ENCODE results near the gene LBH. TPM values are rescaled to one million over a fixed set of nuclear protein-coding genes. Genes with fewer than 3 reads are reported as not detected.

LBH gene
- total and polyA plus RNA-seq, 2 of the 13 experiments (the other 11 are each of a cell fraction or from before 2014, with no cell fraction given) = 0.09 to 0.25 TPM

DNA sequence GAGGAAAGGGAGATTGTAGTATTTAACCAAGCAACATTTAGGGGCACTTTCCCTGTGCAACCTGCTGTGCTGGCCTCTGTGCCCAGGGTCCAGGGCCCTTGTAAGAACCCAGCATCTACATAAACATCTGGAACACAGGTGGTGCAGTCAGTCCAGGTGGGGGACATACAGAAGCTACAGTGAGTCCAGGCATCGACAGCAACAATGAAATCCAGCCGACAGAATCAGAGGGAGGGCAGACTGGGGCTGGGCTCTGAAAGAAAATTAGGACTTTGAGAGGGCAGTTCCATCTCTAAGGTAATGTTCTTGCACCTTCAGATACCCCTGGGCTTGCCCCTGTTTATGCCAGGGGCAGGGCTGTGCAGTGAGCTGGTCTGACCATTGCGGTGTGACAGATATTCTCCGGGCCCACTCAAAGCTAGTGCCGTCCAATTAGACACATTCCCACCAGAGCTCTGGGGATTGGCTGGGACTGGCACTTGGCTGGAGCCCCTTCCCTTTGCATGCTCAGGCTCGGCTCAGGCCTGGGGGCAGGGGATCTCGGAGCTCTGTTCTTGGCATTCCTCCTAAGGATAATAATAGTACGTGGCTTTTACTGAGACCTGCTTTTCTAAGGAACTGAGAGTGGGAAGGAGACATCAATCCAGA is 5.4 kb downstream of the LBH start:
- Histone ChIP-seq H3K9ac (ENCODE audit: insufficient read depth, low read depth, low read length) (no peak overlapping the region), H3K4me1 (ENCODE audit: insufficient read depth, low read length) (no peaks in the 10 kb centered on the region), H2AFZ (ENCODE audit: low read length) (no peak overlapping the region), H3K27ac (ENCODE audit: extremely low read length, insufficient read depth, low read length) (no peak overlapping the region), H3K79me2 (ENCODE audit: insufficient read depth, low read length) (no peaks in the 10 kb centered on the region), H3K36me3 (replicated peaks in 1 of 2; ENCODE audit: control insufficient read depth in 1 of 2, insufficient read depth in 2 of 2, low read length in 2 of 2) (no peaks in the 10 kb centered on the region), H3K4me3 (replicated peaks in 1 of 3; ENCODE audit: insufficient read depth in 1 of 3, low read depth in 2 of 3, low read length in 3 of 3) (no peak overlapping the region), H3K27me3 (ENCODE audit: control insufficient read depth in 1 of 2, insufficient read depth in 2 of 2, low read length in 2 of 2) (peaks cover 24 to 71% of the 10 kb centered on the region in 2 experiments), H4K20me1 (ENCODE audit: insufficient read depth, low read length) (no peaks in the 10 kb centered on the region), H3K9me3 (ENCODE audit: low read length) (no peaks in the 10 kb centered on the region), H3K4me2 (ENCODE audit: low read depth, low read length) (no peak overlapping the region)
- ATAC-seq = no peak
- BruUV-seq (replicated peaks) = no TSS peak
- no peak for FAIRE-seq
- CTCF ChIA-PET (ENCODE audit: low intra/inter-chr PET ratio, low total read pairs) = no interaction called here
- in situ Hi-C loops (cut with HindIII; ENCODE audit: extremely low pct_ligation_motif_present, low pct_unique_long_range_greater_than_20kb) (no loop called here), intact Hi-C loops (cut with micrococcal nuclease; ENCODE audit: unreplicated experiment) (no loop called here)
- DNase-seq (ENCODE audit: low spot score) = no peak
- POLR2A ChIA-PET = no interaction called here
- whole genome bisulfite sequencing (ENCODE audit: low lambda C conversion rate) = 17% methylated on average over 8 of the region's 8 CpGs
- TF ChIP-seq U2AF1 (optimal IDR thresholded peaks at IDR 0.05; ENCODE audit: low read depth, low read length) (no peak), ZBTB38 (CRISPR knock-in tag; IDR thresholded peaks at IDR 0.05) (no peak), LCORL (IDR thresholded peaks at IDR 0.05) (no peak), LCORL (CRISPR knock-in tag; IDR thresholded peaks at IDR 0.05) (no peak), ZNF878 (CRISPR knock-in tag; IDR thresholded peaks at IDR 0.05) (no peak), TCF7 (IDR thresholded peaks at IDR 0.05; ENCODE audit: low read depth) (no peak), MED8 (CRISPR knock-in tag; IDR thresholded peaks at IDR 0.05; ENCODE audit: insufficient replicate concordance) (no peak), FOSL2 (CRISPR knock-in tag; IDR thresholded peaks at IDR 0.05) (no peak), ZSCAN9 (CRISPR knock-in tag; IDR thresholded peaks at IDR 0.05; ENCODE audit: borderline replicate concordance) (no peak), ESRRA (CRISPR knock-in tag; IDR thresholded peaks at IDR 0.05; ENCODE audit: low read depth) (no peak), FOXJ3 (CRISPR knock-in tag; IDR thresholded peaks at IDR 0.05; ENCODE audit: borderline replicate concordance) (no peak), ZNF430 (CRISPR knock-in tag; IDR thresholded peaks at IDR 0.05) (no peak), POLR2G (IDR thresholded peaks at IDR 0.05; ENCODE audit: low read depth, low read length) (no peak)
- TF ChIP-seq, protein P1, sequence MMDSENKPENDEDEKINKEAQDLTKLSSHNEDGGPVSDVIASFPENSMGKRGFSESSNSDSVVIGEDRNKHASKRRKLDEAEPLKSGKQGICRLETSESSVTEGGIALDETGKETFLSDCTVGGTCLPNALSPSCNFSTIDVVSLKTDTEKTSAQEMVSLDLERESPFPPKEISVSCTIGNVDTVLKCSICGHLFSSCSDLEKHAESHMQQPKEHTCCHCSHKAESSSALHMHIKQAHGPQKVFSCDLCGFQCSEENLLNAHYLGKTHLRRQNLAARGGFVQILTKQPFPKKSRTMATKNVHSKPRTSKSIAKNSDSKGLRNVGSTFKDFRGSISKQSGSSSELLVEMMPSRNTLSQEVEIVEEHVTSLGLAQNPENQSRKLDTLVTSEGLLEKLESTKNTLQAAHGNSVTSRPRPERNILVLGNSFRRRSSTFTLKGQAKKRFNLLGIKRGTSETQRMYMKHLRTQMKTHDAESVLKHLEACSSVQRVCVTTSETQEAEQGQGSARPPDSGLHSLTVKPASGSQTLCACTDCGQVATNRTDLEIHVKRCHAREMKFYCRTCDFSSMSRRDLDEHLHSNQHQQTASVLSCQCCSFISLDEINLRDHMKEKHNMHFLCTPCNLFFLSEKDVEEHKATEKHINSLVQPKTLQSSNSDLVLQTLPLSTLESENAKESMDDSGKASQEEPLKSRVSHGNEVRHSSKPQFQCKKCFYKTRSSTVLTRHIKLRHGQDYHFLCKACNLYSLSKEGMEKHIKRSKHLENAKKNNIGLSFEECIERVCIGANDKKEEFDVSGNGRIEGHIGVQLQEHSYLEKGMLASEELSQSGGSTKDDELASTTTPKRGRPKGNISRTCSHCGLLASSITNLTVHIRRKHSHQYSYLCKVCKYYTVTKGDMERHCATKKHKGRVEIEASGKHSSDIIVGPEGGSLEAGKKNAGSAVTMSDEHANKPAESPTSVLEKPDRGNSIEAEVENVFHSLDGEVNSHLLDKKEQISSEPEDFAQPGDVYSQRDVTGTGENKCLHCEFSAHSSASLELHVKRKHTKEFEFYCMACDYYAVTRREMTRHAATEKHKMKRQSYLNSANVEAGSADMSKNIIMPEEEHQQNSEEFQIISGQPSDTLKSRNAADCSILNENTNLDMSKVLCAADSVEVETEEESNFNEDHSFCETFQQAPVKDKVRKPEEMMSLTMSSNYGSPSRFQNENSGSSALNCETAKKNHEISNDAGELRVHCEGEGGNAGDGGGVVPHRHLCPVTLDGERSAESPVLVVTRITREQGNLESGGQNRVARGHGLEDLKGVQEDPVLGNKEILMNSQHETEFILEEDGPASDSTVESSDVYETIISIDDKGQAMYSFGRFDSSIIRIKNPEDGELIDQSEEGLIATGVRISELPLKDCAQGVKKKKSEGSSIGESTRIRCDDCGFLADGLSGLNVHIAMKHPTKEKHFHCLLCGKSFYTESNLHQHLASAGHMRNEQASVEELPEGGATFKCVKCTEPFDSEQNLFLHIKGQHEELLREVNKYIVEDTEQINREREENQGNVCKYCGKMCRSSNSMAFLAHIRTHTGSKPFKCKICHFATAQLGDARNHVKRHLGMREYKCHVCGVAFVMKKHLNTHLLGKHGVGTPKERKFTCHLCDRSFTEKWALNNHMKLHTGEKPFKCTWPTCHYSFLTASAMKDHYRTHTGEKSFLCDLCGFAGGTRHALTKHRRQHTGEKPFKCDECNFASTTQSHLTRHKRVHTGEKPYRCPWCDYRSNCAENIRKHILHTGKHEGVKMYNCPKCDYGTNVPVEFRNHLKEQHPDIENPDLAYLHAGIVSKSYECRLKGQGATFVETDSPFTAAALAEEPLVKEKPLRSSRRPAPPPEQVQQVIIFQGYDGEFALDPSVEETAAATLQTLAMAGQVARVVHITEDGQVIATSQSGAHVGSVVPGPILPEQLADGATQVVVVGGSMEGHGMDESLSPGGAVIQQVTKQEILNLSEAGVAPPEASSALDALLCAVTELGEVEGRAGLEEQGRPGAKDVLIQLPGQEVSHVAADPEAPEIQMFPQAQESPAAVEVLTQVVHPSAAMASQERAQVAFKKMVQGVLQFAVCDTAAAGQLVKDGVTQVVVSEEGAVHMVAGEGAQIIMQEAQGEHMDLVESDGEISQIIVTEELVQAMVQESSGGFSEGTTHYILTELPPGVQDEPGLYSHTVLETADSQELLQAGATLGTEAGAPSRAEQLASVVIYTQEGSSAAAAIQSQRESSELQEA (CRISPR knock-in tag; IDR thresholded peaks at IDR 0.05; ENCODE audit: not compliant biosample characterization) = no peak
- TF ChIP-seq, protein P2, sequence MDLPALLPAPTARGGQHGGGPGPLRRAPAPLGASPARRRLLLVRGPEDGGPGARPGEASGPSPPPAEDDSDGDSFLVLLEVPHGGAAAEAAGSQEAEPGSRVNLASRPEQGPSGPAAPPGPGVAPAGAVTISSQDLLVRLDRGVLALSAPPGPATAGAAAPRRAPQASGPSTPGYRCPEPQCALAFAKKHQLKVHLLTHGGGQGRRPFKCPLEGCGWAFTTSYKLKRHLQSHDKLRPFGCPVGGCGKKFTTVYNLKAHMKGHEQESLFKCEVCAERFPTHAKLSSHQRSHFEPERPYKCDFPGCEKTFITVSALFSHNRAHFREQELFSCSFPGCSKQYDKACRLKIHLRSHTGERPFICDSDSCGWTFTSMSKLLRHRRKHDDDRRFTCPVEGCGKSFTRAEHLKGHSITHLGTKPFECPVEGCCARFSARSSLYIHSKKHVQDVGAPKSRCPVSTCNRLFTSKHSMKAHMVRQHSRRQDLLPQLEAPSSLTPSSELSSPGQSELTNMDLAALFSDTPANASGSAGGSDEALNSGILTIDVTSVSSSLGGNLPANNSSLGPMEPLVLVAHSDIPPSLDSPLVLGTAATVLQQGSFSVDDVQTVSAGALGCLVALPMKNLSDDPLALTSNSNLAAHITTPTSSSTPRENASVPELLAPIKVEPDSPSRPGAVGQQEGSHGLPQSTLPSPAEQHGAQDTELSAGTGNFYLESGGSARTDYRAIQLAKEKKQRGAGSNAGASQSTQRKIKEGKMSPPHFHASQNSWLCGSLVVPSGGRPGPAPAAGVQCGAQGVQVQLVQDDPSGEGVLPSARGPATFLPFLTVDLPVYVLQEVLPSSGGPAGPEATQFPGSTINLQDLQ (CRISPR knock-in tag; IDR thresholded peaks at IDR 0.05) = no peak
